ENCODE data around the gene MMD2.
A peak's percentile ranks its signal among the peaks of the same experiment; 100 is the strongest.

- TF ChIP-seq, protein P1, sequence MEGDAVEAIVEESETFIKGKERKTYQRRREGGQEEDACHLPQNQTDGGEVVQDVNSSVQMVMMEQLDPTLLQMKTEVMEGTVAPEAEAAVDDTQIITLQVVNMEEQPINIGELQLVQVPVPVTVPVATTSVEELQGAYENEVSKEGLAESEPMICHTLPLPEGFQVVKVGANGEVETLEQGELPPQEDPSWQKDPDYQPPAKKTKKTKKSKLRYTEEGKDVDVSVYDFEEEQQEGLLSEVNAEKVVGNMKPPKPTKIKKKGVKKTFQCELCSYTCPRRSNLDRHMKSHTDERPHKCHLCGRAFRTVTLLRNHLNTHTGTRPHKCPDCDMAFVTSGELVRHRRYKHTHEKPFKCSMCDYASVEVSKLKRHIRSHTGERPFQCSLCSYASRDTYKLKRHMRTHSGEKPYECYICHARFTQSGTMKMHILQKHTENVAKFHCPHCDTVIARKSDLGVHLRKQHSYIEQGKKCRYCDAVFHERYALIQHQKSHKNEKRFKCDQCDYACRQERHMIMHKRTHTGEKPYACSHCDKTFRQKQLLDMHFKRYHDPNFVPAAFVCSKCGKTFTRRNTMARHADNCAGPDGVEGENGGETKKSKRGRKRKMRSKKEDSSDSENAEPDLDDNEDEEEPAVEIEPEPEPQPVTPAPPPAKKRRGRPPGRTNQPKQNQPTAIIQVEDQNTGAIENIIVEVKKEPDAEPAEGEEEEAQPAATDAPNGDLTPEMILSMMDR (IDR thresholded peaks at IDR 0.05; ENCODE audit: poor library complexity, severe bottlenecking) = peak; percentile 90
- TF ChIP-seq SMC3 (conservative IDR thresholded peaks at IDR 0.05; ENCODE audit: poor library complexity) (peak; percentile 73), POLR2AphosphoS5 (IDR thresholded peaks at IDR 0.05) (peak; percentile 61), EP300 (conservative IDR thresholded peaks at IDR 0.05; ENCODE audit: poor library complexity, severe bottlenecking) (no peak), MXI1 (conservative IDR thresholded peaks at IDR 0.05; ENCODE audit: poor library complexity, severe bottlenecking) (peak; percentile 90), RAD21 (conservative IDR thresholded peaks at IDR 0.05) (peak; percentile 74)
These were observed 75.4 kb downstream of the MMD2 start, which contains the start of gene RADIL for GRCh38 chr7:4883372-4884144.

Data from neural cell (in vitro differentiated cells).